CD14-positive monocyte (primary cell): ENCODE results near the gene ARHGEF10L. TPM values are rescaled to one million over a fixed set of nuclear protein-coding genes. Genes with fewer than 3 reads are reported as not detected.

Experiments
- DNase-seq, 3 donors: peaks; one replicate each; pipeline ENCODE4 v3.0.0-alpha.2; 2011 to 2022
- H2AFZ ChIP-seq: 2 replicates; pipeline ENCODE4 v1.6.0; 2012; ENCODE audit warnings: mild to moderate bottlenecking, low read depth, low read length, inconsistent platforms; ENCODE audit not compliant: insufficient read depth, poor library complexity, severe bottlenecking
- H3K27ac ChIP-seq, 2 donors: 1 replicate in 1 of 2; 2 replicates in 1 of 2; pipeline ENCODE4 v1.5.1; 2012 to 2013; ENCODE audit warnings: low read length in 2 of 2, control low read depth in 1 of 2, inconsistent platforms in 1 of 2, low read depth in 1 of 2, mild to moderate bottlenecking in 1 of 2
- H3K27me3 ChIP-seq, 2 donors: one replicate each; pipeline versions ENCODE4 v1.6.0 to v1.6.1; 2011 to 2013; ENCODE audit warnings: low read length in 2 of 2; ENCODE audit not compliant: control insufficient read depth in 2 of 2, insufficient read depth in 2 of 2
- H3K36me3 ChIP-seq, 2 donors: replicated peaks in 1 of 2; 1 replicate in 1 of 2; 2 replicates in 1 of 2; pipeline versions ENCODE4 v1.5.1 to v1.6.1; 2012 to 2013; ENCODE audit warnings: low read length in 2 of 2, control low read depth in 1 of 2, inconsistent platforms in 1 of 2, mild to moderate bottlenecking in 1 of 2; ENCODE audit not compliant: insufficient read depth in 2 of 2, control insufficient read depth in 1 of 2
- H3K4me1 ChIP-seq, 2 donors: 1 replicate in 1 of 2; 2 replicates in 1 of 2; pipeline versions ENCODE4 v1.5.1 to v1.6.1; 2012 to 2013; ENCODE audit warnings: low read length in 2 of 2, control low read depth in 1 of 2, inconsistent platforms in 1 of 2, mild to moderate bottlenecking in 1 of 2, moderate library complexity in 1 of 2; ENCODE audit not compliant: insufficient read depth in 2 of 2, control insufficient read depth in 1 of 2
- H3K4me2 ChIP-seq: replicated peaks from 2 replicates; pipeline ENCODE3; 2012; ENCODE audit warnings: low read length, moderate library complexity, mild to moderate bottlenecking; ENCODE audit not compliant: poor library complexity, severe bottlenecking; ENCODE audit errors: extremely low read depth
- H3K4me3 ChIP-seq, 3 experiments: fragments of 200-600 bp in 1 of 3; sonication (generic) in 1 of 3; replicated peaks in 1 of 3; 1 replicate in 2 of 3; 2 replicates in 1 of 3; pipeline ENCODE4 v1.5.1; 2011 to 2013; ENCODE audit warnings: low read length in 3 of 3, mild to moderate bottlenecking in 3 of 3, control low read depth in 2 of 3, low read depth in 2 of 3, inconsistent platforms in 1 of 3, moderate library complexity in 1 of 3
- H3K79me2 ChIP-seq: 2 replicates; pipeline ENCODE4 v1.6.0; 2012; ENCODE audit warnings: mild to moderate bottlenecking, control low read depth, inconsistent platforms, low read length, moderate library complexity; ENCODE audit not compliant: insufficient read depth
- H3K9ac ChIP-seq: 2 replicates; pipeline ENCODE4 v1.6.0; 2017; ENCODE audit warnings: low read length, mild to moderate bottlenecking; ENCODE audit not compliant: insufficient read depth, poor library complexity, severe bottlenecking
- H3K9me3 ChIP-seq, 2 donors: replicated peaks in 1 of 2; 1 replicate in 1 of 2; 2 replicates in 1 of 2; pipeline versions ENCODE4 v1.5.1 to v1.6.1; 2012 to 2013; ENCODE audit warnings: low read length in 2 of 2, control low read depth in 1 of 2; ENCODE audit not compliant: control insufficient read depth in 1 of 2, insufficient read depth in 1 of 2
- H4K20me1 ChIP-seq: 2 replicates; pipeline ENCODE4 v1.6.0; 2012; ENCODE audit warnings: mild to moderate bottlenecking, low read length, control low read depth, moderate library complexity; ENCODE audit not compliant: insufficient read depth
- H3K27ac Mint-ChIP-seq, 7 donors: one replicate each; pipeline ENCODE4 v1.8.0; 2020; ENCODE audit warnings: mild to moderate bottlenecking in 7 of 7, mixed read lengths in 7 of 7, moderate library complexity in 6 of 7, inconsistent platforms in 2 of 7
- H3K27me3 Mint-ChIP-seq, 3 donors: one replicate each; pipeline ENCODE4 v1.8.0; 2021 to 2022; ENCODE audit warnings: low read depth in 3 of 3, mild to moderate bottlenecking in 3 of 3, mixed read lengths in 3 of 3, moderate library complexity in 3 of 3, inconsistent platforms in 1 of 3
- H3K36me3 Mint-ChIP-seq, 2 donors: one replicate each; pipeline ENCODE4 v1.8.0; 2020; ENCODE audit warnings: mixed read lengths in 2 of 2, inconsistent platforms in 1 of 2, mild to moderate bottlenecking in 1 of 2
- H3K4me1 Mint-ChIP-seq: one replicate; pipeline ENCODE4 v1.8.0; 2020; ENCODE audit warnings: mild to moderate bottlenecking, mixed read lengths
- H3K4me3 Mint-ChIP-seq, 2 donors: one replicate each; pipeline ENCODE4 v1.8.0; 2020; ENCODE audit warnings: mild to moderate bottlenecking in 2 of 2, mixed read lengths in 2 of 2, moderate library complexity in 1 of 2
- H3K9me3 Mint-ChIP-seq, 7 donors: one replicate each; pipeline ENCODE4 v1.8.0; 2020 to 2022; ENCODE audit warnings: mixed read lengths in 7 of 7, mild to moderate bottlenecking in 6 of 7, moderate library complexity in 6 of 7, inconsistent platforms in 2 of 7
- WGBS: methylation state at CpG from one replicate; pipeline ENCODE4 v1.1.5; 2013; ENCODE audit warnings: missing lambda C conversion rate; ENCODE audit not compliant: insufficient coverage; 5-methylcytosine and 5-hydroxymethylcytosine counted together
- intact Hi-C, 2 donors: fragments of 100-400 bp; cut with micrococcal nuclease; formaldehyde crosslinking; loops; one replicate each; pipeline versions ENCODE4 v1.15.0 to v1.15.1; 2023
- polyA plus RNA-seq, 3 donors: library from polyadenylated mRNA; depleted of rRNA in 1 of 3; unstranded in 2 of 3; stranded (reverse) in 1 of 3; fragments of 300-500 nt in 2 of 3; fragments of >200 nt in 1 of 3; fragmentation: Illumina TruSeq in 2 of 3; gene quantifications; 1 replicate in 2 of 3; 2 replicates in 1 of 3; pipeline ENCODE4 v1.2.3, GENCODE V29; 2012 to 2021
- TF ChIP-seq, protein P1 (sequence below): fragments of 200-600 bp; IDR thresholded peaks from one replicate; pipeline ENCODE4 v1.8.0; 2022; ENCODE audit warnings: antibody characterized with exemption, mild to moderate bottlenecking

Gene ARHGEF10L
- polyA plus RNA-seq, 3 donors = 20.7 to 95.7 (median 23.7) TPM

DNA sequence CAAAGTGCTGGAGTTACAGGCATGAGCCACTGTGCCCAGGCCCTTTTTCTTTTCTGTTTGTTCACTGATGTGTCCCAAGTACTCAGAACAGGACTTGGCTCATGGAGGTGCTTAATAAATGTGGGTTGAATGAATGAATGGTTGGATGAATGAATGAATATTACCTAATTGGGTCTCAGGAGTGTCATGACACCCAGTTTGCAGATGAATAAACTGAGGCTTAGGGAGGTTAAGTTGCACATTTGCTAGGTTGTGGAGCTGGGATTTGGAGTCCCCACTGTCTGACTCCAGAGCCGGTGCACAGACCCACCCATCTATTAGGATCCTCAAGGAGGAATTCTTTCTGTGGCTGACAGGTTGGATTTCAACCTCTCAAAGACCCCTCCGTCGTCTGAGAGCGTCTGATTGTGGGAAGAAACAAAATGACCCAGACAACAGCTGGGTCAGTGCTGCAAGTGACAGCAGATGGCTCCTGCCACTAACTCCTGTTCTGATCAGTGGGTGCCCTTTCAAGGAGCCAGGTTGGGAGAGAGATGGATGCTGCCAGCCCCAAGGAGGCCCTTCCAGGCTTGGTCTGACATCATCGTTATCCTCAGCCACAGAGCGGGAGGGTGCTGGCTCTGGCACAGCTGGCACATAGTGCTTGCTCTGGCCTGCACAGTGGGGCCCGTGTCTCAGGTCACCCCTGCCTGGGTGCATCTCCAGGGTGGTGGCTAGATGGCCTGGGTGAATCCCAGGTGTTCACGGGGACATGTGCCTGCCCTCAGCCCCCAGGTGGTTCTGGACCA lies 24.2 kb downstream of the ARHGEF10L start:
- WGBS = 96% methylated on average over 7 of the region's 8 CpGs
- TF ChIP-seq, protein P1, sequence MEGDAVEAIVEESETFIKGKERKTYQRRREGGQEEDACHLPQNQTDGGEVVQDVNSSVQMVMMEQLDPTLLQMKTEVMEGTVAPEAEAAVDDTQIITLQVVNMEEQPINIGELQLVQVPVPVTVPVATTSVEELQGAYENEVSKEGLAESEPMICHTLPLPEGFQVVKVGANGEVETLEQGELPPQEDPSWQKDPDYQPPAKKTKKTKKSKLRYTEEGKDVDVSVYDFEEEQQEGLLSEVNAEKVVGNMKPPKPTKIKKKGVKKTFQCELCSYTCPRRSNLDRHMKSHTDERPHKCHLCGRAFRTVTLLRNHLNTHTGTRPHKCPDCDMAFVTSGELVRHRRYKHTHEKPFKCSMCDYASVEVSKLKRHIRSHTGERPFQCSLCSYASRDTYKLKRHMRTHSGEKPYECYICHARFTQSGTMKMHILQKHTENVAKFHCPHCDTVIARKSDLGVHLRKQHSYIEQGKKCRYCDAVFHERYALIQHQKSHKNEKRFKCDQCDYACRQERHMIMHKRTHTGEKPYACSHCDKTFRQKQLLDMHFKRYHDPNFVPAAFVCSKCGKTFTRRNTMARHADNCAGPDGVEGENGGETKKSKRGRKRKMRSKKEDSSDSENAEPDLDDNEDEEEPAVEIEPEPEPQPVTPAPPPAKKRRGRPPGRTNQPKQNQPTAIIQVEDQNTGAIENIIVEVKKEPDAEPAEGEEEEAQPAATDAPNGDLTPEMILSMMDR = no peak
- DNase-seq = no peak
- no peaks in the 10 kb centered on the region for H4K20me1 ChIP-seq
- Mint-ChIP-seq H3K4me1 (peaks cover 20% of the 10 kb centered on the region), H3K27ac (no peak overlapping the region), H3K27me3 (peaks cover 9 to 15% (median 10%) of the 10 kb centered on the region in 3 donors), H3K36me3 (no peaks in the 10 kb centered on the region), H3K9me3 (no peaks in the 10 kb centered on the region), H3K4me3 (no peak overlapping the region)
- no peaks in the 10 kb centered on the region for H3K36me3 ChIP-seq
- H3K27me3 ChIP-seq = no peaks in the 10 kb centered on the region
- H2AFZ ChIP-seq = no peak overlapping the region
- no peak overlapping the region for H3K4me3 ChIP-seq
- no peak overlapping the region for H3K27ac ChIP-seq
- H3K4me1 ChIP-seq = peaks cover 4 to 10% of the 10 kb centered on the region in 2 donors
- H3K79me2 ChIP-seq = no peaks in the 10 kb centered on the region
- no peak overlapping the region for H3K9ac ChIP-seq
- intact Hi-C loops = no loop called here
- H3K9me3 ChIP-seq = no peaks in the 10 kb centered on the region
- H3K4me2 ChIP-seq = no peak overlapping the region

GRCh38 chr1:17564458-17565393 lies 25.2 kb downstream of the ARHGEF10L start:
- no peaks in the 10 kb centered on the region for H3K9me3 Mint-ChIP-seq
- H3K4me2 ChIP-seq = no peak overlapping the region
- H4K20me1 ChIP-seq = no peaks in the 10 kb centered on the region
- no peaks in the 10 kb centered on the region for H3K36me3 ChIP-seq
- no peak overlapping the region for H3K4me3 ChIP-seq
- no peaks in the 10 kb centered on the region for H3K27me3 ChIP-seq
- no peak overlapping the region for H3K9ac ChIP-seq
- peaks cover 11 to 18% of the 10 kb centered on the region in 2 donors for H3K4me1 ChIP-seq
- DNase-seq = no peak
- peaks cover 29% of the 10 kb centered on the region for H3K4me1 Mint-ChIP-seq
- no peaks in the 10 kb centered on the region for H3K36me3 Mint-ChIP-seq
- TF ChIP-seq, protein P1 = no peak
- H3K27ac ChIP-seq = no peak overlapping the region
- H2AFZ ChIP-seq = no peak overlapping the region
- peaks cover 9 to 15% (median 12%) of the 10 kb centered on the region in 3 donors for H3K27me3 Mint-ChIP-seq
- no peaks in the 10 kb centered on the region for H3K9me3 ChIP-seq
- no peak overlapping the region for H3K4me3 Mint-ChIP-seq
- H3K27ac Mint-ChIP-seq = peak overlapping the region in 1 of 7 donors; percentile 36
- H3K79me2 ChIP-seq = no peaks in the 10 kb centered on the region
- WGBS = 87% methylated on average over 10 of the region's 16 CpGs
- intact Hi-C loops = no loop called here
